Suprapubic skin (tissue), 4 donors: Measurements from ENCODE around the gene PSENEN.

Source experiments
- CTCF ChIP-seq, 2 donors: fragments of 200-600 bp in 1 of 2; fragments of 450-650 bp in 1 of 2; sonication (generic) in 1 of 2; IDR thresholded peaks; one replicate each; pipeline ENCODE4 v1.5.1; 2016 to 2019; ENCODE audit warnings: antibody characterized with exemption in 2 of 2, mild to moderate bottlenecking in 1 of 2, moderate library complexity in 1 of 2
- POLR2A ChIP-seq, 2 donors: fragments of 450-650 bp; IDR thresholded peaks; one replicate each; pipeline ENCODE4 v1.6.1; 2017; ENCODE audit warnings: antibody characterized with exemption in 2 of 2, mild to moderate bottlenecking in 2 of 2, moderate library complexity in 2 of 2
- POLR2AphosphoS5 ChIP-seq, 3 donors: sonication (generic); formaldehyde crosslinking; IDR thresholded peaks; one replicate each; pipeline ENCODE4 v1.6.1; 2017; ENCODE audit warnings: antibody characterized with exemption in 3 of 3

DNA sequence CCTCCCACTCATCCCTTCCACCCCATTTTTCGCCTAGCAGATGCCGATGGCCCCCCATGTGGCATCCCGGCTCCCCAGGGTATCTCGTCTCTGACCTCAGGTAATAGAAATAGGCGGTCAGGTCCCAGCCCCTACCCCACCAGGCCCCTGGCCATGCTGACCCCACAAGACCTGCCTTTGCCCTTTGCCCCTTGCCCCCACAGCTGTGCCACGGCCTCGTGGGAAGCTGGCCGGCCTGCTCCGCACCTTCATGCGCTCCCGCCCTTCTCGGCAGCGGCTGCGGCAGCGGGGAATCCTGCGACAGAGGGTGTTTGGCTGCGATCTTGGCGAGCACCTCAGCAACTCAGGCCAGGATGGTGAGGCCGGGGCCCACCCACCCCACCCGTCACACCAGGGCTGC is 35.3 kb downstream of the PSENEN start:
- TF ChIP-seq CTCF (IDR thresholded peaks at IDR 0.05) (no peak), POLR2A (IDR thresholded peaks at IDR 0.05) (no peak), POLR2AphosphoS5 (IDR thresholded peaks at IDR 0.05) (no peak)
